MG63 (cell line): ENCODE data around the gene KPNA4. TPM values are rescaled to one million over a fixed set of nuclear protein-coding genes. Genes with fewer than 3 reads are reported as not detected.
"Not testable (repeated sequence)": the region's sequence is repeated elsewhere in the genome, so short reads cannot be mapped to it uniquely, and the experiment has no call there.

Source experiments
- DNase-seq: peaks from one replicate; pipeline ENCODE4 v3.0.0-alpha.2; 2020
- H3K27me3 ChIP-seq: fragments of 250-450 bp; sonication (Bioruptor Pico); 2 replicates; pipeline ENCODE4 v1.5.1; 2020; ENCODE audit warnings: mild to moderate bottlenecking, moderate library complexity
- H3K36me3 ChIP-seq: fragments of 250-450 bp; sonication (Bioruptor Pico); 2 replicates; pipeline ENCODE4 v1.5.1; 2020; ENCODE audit warnings: mild to moderate bottlenecking, moderate library complexity
- H3K4me3 ChIP-seq: fragments of 250-450 bp; sonication (Bioruptor Pico); 2 replicates; pipeline ENCODE4 v1.5.1; 2020; ENCODE audit warnings: mild to moderate bottlenecking, moderate library complexity
- H3K9me3 ChIP-seq: fragments of 250-450 bp; sonication (Bioruptor Pico); 2 replicates; pipeline ENCODE4 v1.5.1; 2020; ENCODE audit warnings: mild to moderate bottlenecking, moderate library complexity
- total RNA-seq: library from RNA; depleted of rRNA; stranded (reverse); fragments of >200 nt; shearing (Covaris generic); gene quantifications from 2 replicates; pipeline ENCODE4 v1.2.3, GENCODE V29; 2014; ENCODE audit warnings: low replicate concordance

KPNA4 gene
- total RNA-seq, 1 experiment from 2014 or later: 32.3 TPM

DNA sequence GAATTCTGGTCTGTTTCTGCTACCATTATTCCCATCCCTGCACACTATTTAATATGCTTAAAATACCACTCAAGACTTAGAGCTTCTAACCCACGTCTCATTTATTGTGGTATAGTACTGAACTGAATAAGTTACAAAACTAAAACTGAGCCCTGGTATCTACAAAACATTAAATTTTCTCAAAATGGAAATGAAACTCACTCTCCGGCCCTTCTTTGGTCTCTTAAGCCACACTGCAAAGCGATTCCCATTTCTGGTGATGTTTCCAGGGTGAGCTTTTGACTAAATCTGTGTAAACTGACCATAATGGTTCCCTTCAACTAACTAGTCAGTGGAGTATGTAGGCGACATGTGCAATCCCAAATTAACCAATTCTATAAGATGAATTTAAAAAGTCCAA is 18.6 kb downstream of the KPNA4 start:
- H3K27me3 ChIP-seq: no peaks in the 10 kb centered on the region
- no peak for DNase-seq
- peaks cover 22% of the 10 kb centered on the region for H3K9me3 ChIP-seq
- peaks cover 41% of the 10 kb centered on the region for H3K36me3 ChIP-seq
- H3K4me3 ChIP-seq: no peak overlapping the region

- Histone ChIP-seq H3K4me3 (no peak overlapping the region), H3K36me3 (peaks cover 29% of the 10 kb centered on the region), H3K9me3 (peaks cover 11% of the 10 kb centered on the region), H3K27me3 (no peaks in the 10 kb centered on the region)
- no peak for DNase-seq
These were observed 19.9 kb downstream of the KPNA4 start for GRCh38 chr3:160545504-160545871.

DNA sequence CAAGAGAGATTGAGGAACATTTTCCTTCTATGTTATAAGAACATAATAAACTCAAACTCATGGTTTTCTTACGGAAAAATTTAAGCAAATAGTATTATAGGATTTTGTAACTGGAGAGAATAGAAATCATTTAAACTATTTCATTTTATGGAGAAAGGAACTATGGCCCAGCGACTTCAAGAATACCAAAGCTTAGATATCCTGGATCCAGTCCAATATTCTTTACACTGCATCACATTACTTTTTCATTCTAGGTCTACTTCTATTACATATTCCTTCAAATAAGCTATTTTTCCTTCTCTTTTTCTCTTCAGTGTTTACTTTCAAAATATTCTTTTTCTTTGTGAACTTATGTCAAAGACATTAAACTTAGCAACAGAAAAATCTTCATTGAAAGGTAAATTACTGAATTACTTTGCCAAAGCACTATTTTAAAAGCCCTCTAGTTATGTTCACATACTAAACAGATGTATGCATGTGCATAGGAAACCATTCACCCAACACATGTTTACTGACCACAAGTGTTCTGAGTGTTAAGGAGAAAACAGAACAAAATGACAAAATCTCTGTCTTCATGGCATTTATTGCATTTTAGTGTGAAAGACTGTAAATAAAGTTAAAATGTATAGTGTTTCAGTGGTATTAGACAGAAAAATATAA is 20.4 kb downstream of the KPNA4 start:
- Histone ChIP-seq H3K4me3 (no peak overlapping the region), H3K36me3 (peaks cover 23% of the 10 kb centered on the region), H3K27me3 (no peaks in the 10 kb centered on the region), H3K9me3 (peaks cover 6% of the 10 kb centered on the region)
- DNase-seq: no peak

DNA sequence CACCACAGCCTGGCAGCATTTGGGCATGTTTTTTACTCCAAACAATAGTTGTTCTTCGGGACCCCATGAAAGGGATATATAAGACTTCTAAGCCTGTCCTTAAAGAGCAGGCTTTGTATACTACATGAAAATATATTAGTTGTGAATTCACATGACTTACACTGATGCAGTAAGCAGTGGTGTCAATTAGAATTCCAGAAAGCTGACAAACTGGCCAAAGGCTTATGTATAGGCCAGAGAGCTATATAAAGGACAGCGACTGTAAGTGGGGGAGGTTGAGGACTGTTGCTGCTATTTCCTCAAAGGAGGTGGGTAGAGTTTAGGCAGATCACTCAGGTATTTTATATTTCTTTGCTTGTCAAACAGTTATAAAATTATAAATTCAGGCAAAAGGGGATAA is 24.8 kb downstream of the KPNA4 start:
- Histone ChIP-seq H3K4me3 (no peak overlapping the region), H3K9me3 (no peaks in the 10 kb centered on the region), H3K27me3 (no peaks in the 10 kb centered on the region), H3K36me3 (peaks cover 15% of the 10 kb centered on the region)
- no peak for DNase-seq

DNA sequence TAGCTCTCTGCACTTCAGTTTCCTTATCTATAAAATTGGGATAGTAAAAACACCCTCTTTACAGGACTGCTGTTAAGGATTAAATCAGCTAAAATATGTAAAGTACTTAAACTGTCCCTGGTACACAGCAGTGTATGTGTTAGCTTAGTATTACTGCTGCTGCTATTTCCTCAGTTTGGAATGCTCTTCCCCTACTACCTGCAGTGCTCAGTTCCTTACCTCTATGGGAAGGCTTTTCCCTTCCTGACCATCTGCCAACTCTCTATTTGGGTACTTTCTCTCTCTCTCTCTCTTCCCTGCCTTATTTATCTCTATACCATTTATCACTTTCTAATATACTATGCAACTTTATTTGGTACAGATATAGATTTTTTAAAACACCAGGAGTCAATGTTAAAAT is 26.5 kb downstream of the KPNA4 start:
- no peak overlapping the region for H3K4me3 ChIP-seq
- peaks cover 24% of the 10 kb centered on the region for H3K36me3 ChIP-seq
- no peak for DNase-seq
- H3K27me3 ChIP-seq: no peaks in the 10 kb centered on the region
- no peaks in the 10 kb centered on the region for H3K9me3 ChIP-seq

- Histone ChIP-seq H3K9me3 (no peaks in the 10 kb centered on the region), H3K36me3 (peaks cover 29% of the 10 kb centered on the region), H3K27me3 (no peaks in the 10 kb centered on the region), H3K4me3 (no peak overlapping the region)
- DNase-seq: no peak
These were observed 27.6 kb downstream of the KPNA4 start for GRCh38 chr3:160537729-160538128.

DNA sequence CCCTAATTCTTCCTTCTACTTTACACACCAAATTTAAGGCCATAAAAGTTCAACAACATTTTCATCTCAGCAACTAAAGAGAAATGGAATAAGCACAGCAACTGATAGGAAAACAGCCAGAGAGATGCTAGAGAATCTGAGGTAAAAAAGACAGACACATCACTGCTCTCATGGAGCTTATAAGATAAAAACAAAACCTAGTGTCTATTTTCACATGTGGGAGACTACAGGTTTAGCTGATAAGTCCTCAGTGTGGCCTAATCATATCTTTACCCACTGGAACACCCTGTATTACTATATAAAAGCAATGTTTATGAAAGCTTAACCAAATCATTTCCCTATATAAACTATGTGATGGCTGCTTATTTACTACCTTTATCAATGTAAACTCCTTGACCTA is 33.0 kb downstream of the KPNA4 start:
- Histone ChIP-seq H3K4me3 (no peak overlapping the region), H3K27me3 (no peaks in the 10 kb centered on the region), H3K9me3 (no peaks in the 10 kb centered on the region), H3K36me3 (peaks cover 67% of the 10 kb centered on the region)
- no peak for DNase-seq

DNA sequence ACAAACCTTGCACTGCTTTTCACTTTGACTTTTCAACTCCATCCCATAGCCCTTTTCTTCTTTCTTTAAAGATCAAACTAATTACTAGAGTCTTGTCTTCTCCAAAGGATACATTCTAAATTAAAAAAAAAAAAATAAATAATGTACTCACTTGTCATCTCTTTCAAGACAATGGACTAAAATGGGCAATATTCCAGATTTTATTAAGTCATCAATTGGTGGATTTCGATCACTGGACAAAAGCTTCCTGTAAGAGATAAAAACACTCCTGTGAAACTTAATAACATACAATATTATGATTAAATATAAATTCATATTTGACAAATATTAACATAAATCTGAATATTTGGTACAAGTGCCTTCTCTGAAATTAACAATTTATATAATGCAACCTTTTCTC is 34.1 kb downstream of the KPNA4 start:
- Histone ChIP-seq H3K9me3 (no peaks in the 10 kb centered on the region), H3K27me3 (no peaks in the 10 kb centered on the region), H3K36me3 (peaks cover 77% of the 10 kb centered on the region), H3K4me3 (no peak overlapping the region)
- DNase-seq: no peak

DNA sequence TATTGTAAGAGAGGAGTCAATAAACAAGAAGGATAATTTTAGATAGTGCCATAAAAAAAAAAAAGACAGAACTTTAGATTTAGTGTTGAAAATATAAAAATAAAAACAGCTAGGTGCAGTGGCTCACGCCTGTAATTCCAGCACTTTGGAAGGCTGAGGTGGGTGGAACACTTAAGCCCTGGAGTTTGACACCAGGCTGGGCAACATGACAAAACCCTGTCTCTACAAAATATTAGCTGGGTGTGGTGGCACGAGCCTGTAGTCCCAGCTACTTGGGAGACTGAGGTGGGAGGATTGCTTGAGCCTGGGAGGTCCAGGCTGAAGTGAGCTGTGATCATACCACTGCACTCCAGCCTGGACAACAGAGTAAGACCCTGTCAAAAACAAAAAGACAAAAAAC is 49.0 kb downstream of the KPNA4 start:
- H3K9me3 ChIP-seq, H3K27me3 ChIP-seq, H3K4me3 ChIP-seq, DNase-seq: not testable (repeated sequence)
- H3K36me3 ChIP-seq: peaks cover 88% of the 10 kb centered on the region

DNA sequence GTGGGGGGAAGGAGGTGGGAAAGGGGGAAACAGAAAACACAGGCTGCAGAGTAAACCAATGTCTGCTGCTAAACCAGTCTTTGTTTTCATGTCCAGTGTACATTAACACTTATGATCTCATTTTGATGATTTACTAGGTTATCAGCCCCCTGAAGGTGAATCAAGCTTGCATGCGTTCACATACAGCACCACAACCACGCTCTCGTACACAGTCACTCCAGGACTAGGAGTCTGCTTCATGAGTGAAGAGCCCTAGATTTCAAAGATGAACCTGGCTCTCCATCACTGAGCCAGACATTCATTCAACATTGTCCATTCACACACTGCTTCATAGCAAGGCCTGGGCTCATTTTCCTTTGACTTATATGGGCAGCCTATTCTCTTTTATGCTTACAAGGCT is 64.0 kb downstream of the KPNA4 start:
- Histone ChIP-seq H3K36me3 (peaks cover 93% of the 10 kb centered on the region), H3K9me3 (no peaks in the 10 kb centered on the region), H3K27me3 (no peaks in the 10 kb centered on the region), H3K4me3 (no peak overlapping the region)
- DNase-seq: no peak

DNA sequence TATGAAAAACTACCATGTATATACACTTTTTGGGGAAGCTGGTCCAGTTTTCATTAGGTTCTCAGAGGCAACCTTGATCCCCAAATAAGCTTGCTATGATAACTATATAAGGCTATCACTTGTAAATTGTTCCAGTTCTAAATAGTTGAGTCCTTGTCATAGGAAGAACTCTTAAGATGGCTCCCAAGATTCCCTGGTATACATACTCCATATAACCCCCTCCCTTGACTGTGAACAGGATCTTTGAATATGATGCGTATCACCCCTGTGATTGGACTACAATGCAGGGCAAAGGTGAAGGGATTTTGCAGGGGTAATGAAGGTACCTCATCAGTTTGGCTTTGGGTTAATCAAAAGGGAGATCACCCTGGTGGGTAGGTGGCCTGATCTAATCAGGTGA is 67.2 kb downstream of the KPNA4 start:
- Histone ChIP-seq H3K27me3 (no peaks in the 10 kb centered on the region), H3K9me3 (no peaks in the 10 kb centered on the region), H3K4me3 (no peak overlapping the region), H3K36me3 (peaks cover 63% of the 10 kb centered on the region)
- no peak for DNase-seq

- DNase-seq: no peak
- Histone ChIP-seq H3K27me3 (no peaks in the 10 kb centered on the region), H3K9me3 (no peaks in the 10 kb centered on the region), H3K4me3 (no peak overlapping the region), H3K36me3 (no peaks in the 10 kb centered on the region; the same call in 1 of the 2 replicates)
These were observed 75.2 kb downstream of the KPNA4 start for GRCh38 chr3:160490166-160490565.

- Histone ChIP-seq H3K27me3 (no peaks in the 10 kb centered on the region), H3K9me3 (no peaks in the 10 kb centered on the region), H3K4me3 (no peak overlapping the region), H3K36me3 (no peaks in the 10 kb centered on the region)
- DNase-seq: no peak
These were observed 78.9 kb downstream of the KPNA4 start for GRCh38 chr3:160486459-160486869.

DNA sequence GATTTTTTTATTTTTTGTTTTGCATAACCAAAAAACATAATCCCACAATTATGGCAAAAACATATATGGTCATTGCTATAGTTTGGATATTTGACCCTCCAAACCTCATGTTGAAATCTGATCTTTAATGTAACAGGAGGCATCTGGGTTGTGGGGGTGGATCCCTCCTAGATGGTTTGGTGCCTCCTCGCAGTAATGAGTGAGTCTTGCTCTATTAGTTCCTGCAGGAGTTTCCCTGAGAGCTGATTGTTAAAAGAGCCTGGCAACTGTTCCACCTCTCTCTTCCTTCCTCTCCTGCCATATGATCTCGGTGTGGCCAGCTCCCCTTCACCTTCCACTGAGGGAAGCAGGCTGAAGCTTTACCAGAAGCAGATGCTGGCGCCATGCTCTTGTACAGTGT is 82.6 kb downstream of the KPNA4 start:
- H3K4me3 ChIP-seq: no peak overlapping the region
- no peaks in the 10 kb centered on the region for H3K9me3 ChIP-seq
- H3K27me3 ChIP-seq: no peaks in the 10 kb centered on the region
- no peak for DNase-seq
- no peaks in the 10 kb centered on the region for H3K36me3 ChIP-seq

- no peak overlapping the region for H3K4me3 ChIP-seq
- H3K36me3 ChIP-seq: no peaks in the 10 kb centered on the region
- no peaks in the 10 kb centered on the region for H3K27me3 ChIP-seq
- H3K9me3 ChIP-seq: no peaks in the 10 kb centered on the region
- DNase-seq: no peak
These were observed 83.5 kb downstream of the KPNA4 start for GRCh38 chr3:160481856-160482255.

- Histone ChIP-seq H3K36me3 (no peaks in the 10 kb centered on the region), H3K9me3 (no peaks in the 10 kb centered on the region), H3K4me3 (no peak overlapping the region), H3K27me3 (no peaks in the 10 kb centered on the region)
- DNase-seq: no peak
These were observed 84.4 kb downstream of the KPNA4 start for GRCh38 chr3:160480931-160481330.

GRCh38 chr3:160479376-160479775 is 86.0 kb downstream of the KPNA4 start:
- H3K4me3 ChIP-seq: no peak overlapping the region
- H3K36me3 ChIP-seq: no peaks in the 10 kb centered on the region
- H3K9me3 ChIP-seq: no peaks in the 10 kb centered on the region
- H3K27me3 ChIP-seq: no peaks in the 10 kb centered on the region
- DNase-seq: no peak

DNA sequence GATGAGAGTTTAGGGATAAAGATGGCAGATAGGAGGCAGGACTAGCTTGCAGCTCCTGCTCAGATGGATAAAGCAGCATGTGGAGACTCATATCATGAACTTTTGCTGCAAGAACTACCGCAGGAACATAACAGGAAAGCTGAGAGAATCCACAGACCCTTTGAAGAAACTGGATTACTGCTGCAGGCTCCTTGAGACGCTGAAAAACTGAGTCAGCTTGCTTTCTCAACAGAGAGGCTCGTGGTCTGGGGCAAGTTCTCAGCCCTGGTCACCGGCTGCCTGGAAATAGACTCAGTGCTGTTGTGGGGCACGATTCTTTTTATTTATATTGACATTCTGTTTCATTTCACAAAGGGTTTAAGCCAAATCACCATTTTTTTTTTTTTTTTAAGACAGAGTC is 87.0 kb downstream of the KPNA4 start:
- Histone ChIP-seq H3K36me3 (no peaks in the 10 kb centered on the region), H3K27me3 (no peaks in the 10 kb centered on the region), H3K4me3 (no peak overlapping the region), H3K9me3 (no peaks in the 10 kb centered on the region)
- no peak for DNase-seq

DNA sequence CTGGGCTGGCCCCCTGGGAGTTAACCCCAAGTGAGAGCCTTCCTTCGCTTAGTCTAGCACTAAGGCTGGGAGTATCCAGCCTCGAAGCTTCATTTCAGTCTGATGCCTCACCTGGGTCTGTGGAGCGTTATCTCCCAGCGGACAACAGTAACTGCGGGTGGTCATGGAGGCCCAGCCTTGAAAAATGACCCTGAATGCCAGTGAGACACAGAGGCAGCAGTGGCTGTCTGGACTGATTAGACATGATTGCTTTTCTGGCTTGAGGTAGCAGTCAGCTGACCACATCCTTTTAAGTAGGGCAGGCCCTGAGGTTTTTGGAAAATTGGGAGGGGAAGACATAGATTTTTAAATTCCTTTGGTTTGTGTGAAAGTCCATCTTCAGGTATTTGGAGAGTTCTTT is 87.6 kb downstream of the KPNA4 start:
- no peak for DNase-seq
- H3K36me3 ChIP-seq: no peaks in the 10 kb centered on the region
- H3K27me3 ChIP-seq: no peaks in the 10 kb centered on the region
- H3K4me3 ChIP-seq: no peak overlapping the region
- 0 out of 2 replicates have a peak, but pooled peaks cover 1% of the 10 kb centered on the region for H3K9me3 ChIP-seq
